IPS DF 19.7 (cell line): Measurements from ENCODE around the gene CYP4F3.
"Not testable (repeated sequence)": the region's sequence is repeated elsewhere in the genome, so short reads cannot be mapped to it uniquely, and the experiment has no call there.

Experiments
- DNase-seq: peaks from one replicate; pipeline ENCODE4 v3.0.0-alpha.2; 2013; ENCODE audit warnings: low read depth, low spot score

Gene CYP4F3

GRCh38 chr19:15666883-15667282 is 26.2 kb downstream of the CYP4F3 start:
- DNase-seq = no peak

DNA sequence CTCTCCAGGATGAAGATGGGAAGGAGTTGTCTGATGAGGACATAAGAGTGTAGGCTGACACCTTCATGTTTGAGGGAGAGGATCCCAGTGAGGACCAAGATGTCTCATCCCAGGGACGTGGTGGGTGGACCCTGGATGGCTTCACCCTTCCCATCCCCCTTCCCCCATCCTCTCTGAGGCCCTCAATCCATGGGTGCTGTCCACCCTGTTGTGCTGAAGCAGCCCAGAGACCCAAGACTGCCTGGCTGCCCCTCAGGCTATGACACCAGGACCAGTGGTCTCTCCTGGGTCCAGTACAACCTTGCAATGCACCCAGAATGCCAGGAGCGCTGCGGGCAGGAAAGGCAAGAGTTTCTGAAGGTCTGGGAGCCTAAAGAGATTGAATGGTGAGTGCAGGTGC is 28.7 kb downstream of the CYP4F3 start:
- DNase-seq = no peak

- no peak for DNase-seq
Observed at GRCh38 chr19:15669891-15670290, 29.2 kb downstream of the CYP4F3 start.

- DNase-seq = no peak
Observed at GRCh38 chr19:15671237-15671821, 30.6 kb downstream of the CYP4F3 start.

GRCh38 chr19:15671891-15672579 is 31.3 kb downstream of the CYP4F3 start:
- DNase-seq = no peak

DNA sequence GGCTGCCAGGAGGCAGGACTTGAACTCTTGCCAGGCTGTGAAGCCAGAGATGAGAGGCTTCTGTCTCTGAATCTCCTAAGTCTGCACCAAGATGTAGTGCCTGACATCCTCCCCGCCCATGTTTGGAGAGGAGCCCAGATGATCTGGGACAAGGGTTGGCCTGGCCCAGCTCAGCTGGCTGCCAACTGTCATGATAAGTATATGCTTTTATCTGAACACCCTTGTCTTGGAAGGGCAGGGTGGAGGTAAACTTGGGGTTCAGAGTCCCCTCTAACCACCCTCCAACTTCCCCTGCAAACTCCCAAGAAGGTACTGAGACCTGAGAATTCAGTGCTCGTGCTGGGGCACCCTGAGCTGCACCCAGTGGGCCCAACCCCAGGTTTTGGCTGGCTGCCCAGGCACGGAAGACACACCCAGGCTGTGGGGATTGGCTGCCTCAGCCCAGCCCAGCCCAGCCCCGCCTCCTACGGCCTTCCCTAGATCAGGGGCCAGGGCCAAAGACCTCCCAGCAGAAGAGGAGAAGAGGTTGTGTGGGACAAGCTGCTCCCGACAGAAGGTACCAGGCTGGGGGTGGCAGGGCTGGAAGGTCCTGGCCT is 32.0 kb downstream of the CYP4F3 start, which contains the start of gene CYP4F12:
Gene CYP4F12 (plus strand): TSS at position 508 of the 596 bp plus-strand sequence. CDS start 443 bp downstream, outside the sequence.
- no peak for DNase-seq

- no peak for DNase-seq
Observed at GRCh38 chr19:15673176-15673654, 32.5 kb downstream of the CYP4F3 start.

DNA sequence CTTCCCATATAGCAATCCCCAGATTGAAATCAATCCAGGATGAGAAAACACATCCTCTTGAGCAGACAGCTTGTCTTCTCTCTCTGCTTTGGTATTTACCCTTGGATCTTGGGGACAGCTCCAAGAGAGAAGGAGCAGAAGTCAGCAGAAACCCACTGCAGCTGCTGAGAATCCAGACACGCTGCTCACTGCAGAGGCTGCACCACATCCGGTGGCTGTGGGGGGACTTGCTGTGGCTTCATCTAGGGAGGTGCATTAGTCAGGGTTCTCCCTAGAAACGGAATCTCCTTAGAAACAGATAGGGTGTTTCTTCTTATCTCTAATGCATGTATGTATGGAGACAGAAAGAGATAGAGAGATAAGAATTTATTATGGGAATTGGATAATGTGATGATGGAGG is 34.9 kb downstream of the CYP4F3 start:
- no peak for DNase-seq

GRCh38 chr19:15679089-15679488 is 38.4 kb downstream of the CYP4F3 start:
- no peak for DNase-seq

DNA sequence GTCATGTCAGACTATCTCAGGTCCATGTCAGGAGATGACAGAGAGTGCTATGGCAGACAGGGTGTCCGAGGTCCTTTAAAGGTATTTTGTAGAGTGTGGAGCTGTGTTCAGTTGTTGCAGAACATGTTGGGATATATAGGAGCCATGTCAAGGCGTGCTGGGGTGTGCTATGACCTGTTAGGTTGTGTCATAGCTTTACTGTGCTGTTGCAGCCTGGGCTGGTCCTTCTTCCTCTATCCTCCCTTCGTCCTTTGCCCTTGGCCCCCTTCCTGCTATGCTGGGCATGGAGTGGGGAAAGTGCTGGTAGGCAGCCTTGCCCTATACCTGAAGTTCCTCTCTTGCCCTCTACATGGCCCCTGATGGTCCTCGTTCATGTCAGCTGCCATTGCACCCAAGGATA is 39.2 kb downstream of the CYP4F3 start:
- DNase-seq = not testable (repeated sequence)

- DNase-seq = no peak
Observed at GRCh38 chr19:15680478-15681322, 40.0 kb downstream of the CYP4F3 start.

DNA sequence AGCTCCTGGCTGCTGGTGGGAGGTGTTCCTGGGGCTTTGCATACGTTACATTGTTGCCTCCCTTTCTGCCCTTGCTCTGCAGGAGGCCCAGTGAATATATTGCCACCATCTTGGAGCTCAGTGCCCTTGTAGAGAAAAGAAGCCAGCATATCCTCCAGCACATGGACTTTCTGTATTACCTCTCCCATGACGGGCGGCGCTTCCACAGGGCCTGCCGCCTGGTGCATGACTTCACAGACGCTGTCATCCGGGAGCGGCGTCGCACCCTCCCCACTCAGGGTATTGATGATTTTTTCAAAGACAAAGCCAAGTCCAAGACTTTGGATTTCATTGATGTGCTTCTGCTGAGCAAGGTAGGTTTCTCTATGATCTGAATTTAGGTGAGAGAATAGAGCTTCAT is 42.7 kb downstream of the CYP4F3 start:
- DNase-seq = no peak

DNA sequence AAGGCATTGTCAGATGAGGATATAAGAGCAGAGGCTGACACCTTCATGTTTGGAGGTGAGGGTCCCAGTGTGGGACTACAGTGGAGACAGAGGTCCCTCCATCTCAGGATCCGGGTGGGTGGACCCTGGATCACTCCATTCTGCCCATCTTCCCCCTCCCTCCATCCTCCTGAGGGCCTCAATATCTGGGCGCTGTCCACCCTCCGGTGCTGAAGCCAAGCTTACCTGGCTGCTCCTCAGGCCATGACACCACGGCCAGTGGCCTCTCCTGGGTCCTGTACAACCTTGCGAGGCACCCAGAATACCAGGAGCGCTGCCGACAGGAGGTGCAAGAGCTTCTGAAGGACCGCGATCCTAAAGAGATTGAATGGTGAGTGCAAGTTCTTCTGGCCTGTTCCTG is 44.1 kb downstream of the CYP4F3 start:
- DNase-seq = no peak

DNA sequence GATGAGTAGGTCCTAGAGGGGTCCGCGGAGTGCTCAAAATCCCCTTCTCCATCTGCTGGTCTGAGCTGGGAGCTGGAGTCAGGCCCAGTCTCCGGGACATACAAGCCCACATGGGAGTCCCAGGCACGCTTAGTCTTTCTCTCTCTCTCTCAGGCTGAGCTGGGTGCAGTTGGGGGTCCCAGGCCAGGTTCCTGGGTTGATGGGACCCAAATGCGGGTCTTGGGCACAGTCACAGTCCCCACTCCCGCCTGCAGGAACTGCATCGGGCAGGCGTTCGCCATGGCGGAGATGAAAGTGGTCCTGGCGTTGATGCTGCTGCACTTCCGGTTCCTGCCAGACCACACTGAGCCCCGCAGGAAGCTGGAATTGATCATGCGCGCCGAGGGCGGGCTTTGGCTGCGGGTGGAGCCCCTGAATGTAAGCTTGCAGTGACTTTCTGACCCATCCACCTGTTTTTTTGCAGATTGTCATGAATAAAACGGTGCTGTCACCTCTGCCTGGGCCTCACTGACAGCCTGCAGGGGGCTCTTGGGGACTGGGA is 56.0 kb downstream of the CYP4F3 start:
- DNase-seq = no peak

- no peak for DNase-seq
Observed at GRCh38 chr19:15701757-15702533, 61.2 kb downstream of the CYP4F3 start.

- DNase-seq = no peak
Observed at GRCh38 chr19:15702534-15702930, 61.8 kb downstream of the CYP4F3 start.
